GM21723 (cell line): Measurements from ENCODE around the gene SORBS2.

ENCODE experiments used
- ATAC-seq: cut with Tn5 transposase; IDR thresholded peaks from one replicate; pipeline ENCODE4 v1.9.1; 2021; ENCODE audit warnings: mild to moderate bottlenecking, moderate library complexity; ENCODE audit not compliant: unreplicated experiment

Gene SORBS2

GRCh38 chr4:185644408-185644807 lies 167.6 kb downstream of the SORBS2 start:
- ATAC-seq: no peak

GRCh38 chr4:185642907-185643306 lies 169.1 kb downstream of the SORBS2 start:
- no peak for ATAC-seq

GRCh38 chr4:185640811-185641675 lies 171.0 kb downstream of the SORBS2 start:
- ATAC-seq: peak; percentile 60

- no peak for ATAC-seq
Observed at GRCh38 chr4:185638548-185639301, 173.3 kb downstream of the SORBS2 start.

- no peak for ATAC-seq
Observed at GRCh38 chr4:185638093-185638492, 173.9 kb downstream of the SORBS2 start.

- ATAC-seq: no peak
Observed at GRCh38 chr4:185637163-185637875, 174.7 kb downstream of the SORBS2 start.

GRCh38 chr4:185634066-185634652 lies 177.8 kb downstream of the SORBS2 start:
- no peak for ATAC-seq

- ATAC-seq: no peak
Observed at GRCh38 chr4:185626798-185627197, 185.2 kb downstream of the SORBS2 start.

GRCh38 chr4:185625503-185625902 lies 186.5 kb downstream of the SORBS2 start:
- ATAC-seq: no peak

GRCh38 chr4:185624259-185624589 lies 187.8 kb downstream of the SORBS2 start:
- no peak for ATAC-seq

GRCh38 chr4:185623444-185624258 lies 188.3 kb downstream of the SORBS2 start:
- no peak for ATAC-seq

GRCh38 chr4:185608185-185608584 lies 203.8 kb downstream of the SORBS2 start:
- ATAC-seq: no peak

GRCh38 chr4:185602397-185602796 lies 209.6 kb downstream of the SORBS2 start:
- ATAC-seq: no peak

- no peak for ATAC-seq
Observed at GRCh38 chr4:185600801-185601434, 211.1 kb downstream of the SORBS2 start.

GRCh38 chr4:185599553-185600243 lies 212.3 kb downstream of the SORBS2 start:
- ATAC-seq: no peak

GRCh38 chr4:185598846-185599552 lies 213.0 kb downstream of the SORBS2 start:
- ATAC-seq: no peak

- ATAC-seq: peak; percentile 87
Observed at GRCh38 chr4:185597532-185598188, 214.3 kb downstream of the SORBS2 start.

- ATAC-seq: no peak
Observed at GRCh38 chr4:185592845-185593488, 219.0 kb downstream of the SORBS2 start.
